ENCODE data around the gene PLXDC2. TPM values are rescaled to one million over a fixed set of nuclear protein-coding genes. Genes with fewer than 3 reads are reported as not detected.

PLXDC2 gene
- polyA plus RNA-seq, 1 of the 3 experiments (the other 2 are of a cell fraction) = 2.5 TPM

DNA sequence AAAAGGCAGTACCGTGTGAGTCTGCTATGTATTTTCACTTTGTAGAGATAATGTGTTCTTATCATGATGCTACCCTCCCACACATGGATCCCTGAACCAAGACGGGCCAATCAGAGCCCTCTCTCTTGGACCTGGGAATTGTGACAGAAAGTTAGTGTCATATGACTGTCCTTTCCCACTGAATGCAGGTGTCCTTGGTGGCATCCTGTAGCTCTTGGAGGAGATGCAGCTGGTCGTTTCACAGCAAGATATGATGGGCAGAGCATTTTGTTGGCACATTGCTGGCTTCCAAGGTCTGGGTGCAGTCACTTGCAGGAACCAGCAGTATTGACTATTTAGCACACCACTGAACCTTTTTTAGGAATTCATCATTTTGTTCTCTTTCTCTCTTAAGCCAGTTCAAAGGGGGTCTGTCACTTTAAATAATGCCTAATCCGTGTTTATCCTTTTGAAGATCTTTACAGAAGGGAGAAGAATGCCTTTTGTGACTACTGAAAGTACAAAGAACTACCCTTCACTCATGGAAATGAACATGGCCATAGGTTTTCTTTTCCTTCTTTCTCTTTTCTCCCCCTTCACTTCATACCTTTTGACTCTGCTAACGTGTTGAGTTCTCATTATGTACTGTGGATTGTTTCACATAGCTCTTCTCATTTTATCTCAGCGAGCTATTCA lies 125.1 kb downstream of the PLXDC2 start:
- ChIA-PET CTCF (interaction anchor here (0.7 to 1.7 kb wide), 3 partner anchors 10 to 17 kb away, joined by 3 to 4 read pairs (median 3); no protein-coding TSS in a partner anchor), POLR2A (no interaction called here)
- H2AFZ ChIP-seq (ENCODE audit: low read depth) = no peak overlapping the region
- no peaks in the 10 kb centered on the region for H3K9me3 ChIP-seq
- peaks cover 0 to 4% of the 10 kb centered on the region in 2 experiments; a peak in 2 of 4 replicates for H3K4me1 ChIP-seq (ENCODE audit: control insufficient read depth in 1 of 2, insufficient read depth in 2 of 2, low read depth in 1 of 2, low read length in 1 of 2)
- no peaks in the 10 kb centered on the region for H3F3A ChIP-seq (replicated peaks; ENCODE audit: insufficient read depth)
- H3K79me2 ChIP-seq (ENCODE audit: insufficient read depth) = no peaks in the 10 kb centered on the region
- DNase-seq = no peak
- no peak overlapping the region for H3K4me3 ChIP-seq (ENCODE audit: low read depth in 2 of 2, low read length in 1 of 2)
- TF ChIP-seq, protein P1, sequence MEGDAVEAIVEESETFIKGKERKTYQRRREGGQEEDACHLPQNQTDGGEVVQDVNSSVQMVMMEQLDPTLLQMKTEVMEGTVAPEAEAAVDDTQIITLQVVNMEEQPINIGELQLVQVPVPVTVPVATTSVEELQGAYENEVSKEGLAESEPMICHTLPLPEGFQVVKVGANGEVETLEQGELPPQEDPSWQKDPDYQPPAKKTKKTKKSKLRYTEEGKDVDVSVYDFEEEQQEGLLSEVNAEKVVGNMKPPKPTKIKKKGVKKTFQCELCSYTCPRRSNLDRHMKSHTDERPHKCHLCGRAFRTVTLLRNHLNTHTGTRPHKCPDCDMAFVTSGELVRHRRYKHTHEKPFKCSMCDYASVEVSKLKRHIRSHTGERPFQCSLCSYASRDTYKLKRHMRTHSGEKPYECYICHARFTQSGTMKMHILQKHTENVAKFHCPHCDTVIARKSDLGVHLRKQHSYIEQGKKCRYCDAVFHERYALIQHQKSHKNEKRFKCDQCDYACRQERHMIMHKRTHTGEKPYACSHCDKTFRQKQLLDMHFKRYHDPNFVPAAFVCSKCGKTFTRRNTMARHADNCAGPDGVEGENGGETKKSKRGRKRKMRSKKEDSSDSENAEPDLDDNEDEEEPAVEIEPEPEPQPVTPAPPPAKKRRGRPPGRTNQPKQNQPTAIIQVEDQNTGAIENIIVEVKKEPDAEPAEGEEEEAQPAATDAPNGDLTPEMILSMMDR (IDR thresholded peaks at IDR 0.05) = no peak
- no peak for TF ChIP-seq FOSL2 (IDR thresholded peaks at IDR 0.05; ENCODE audit: borderline replicate concordance, low read depth)
- no peak for TF ChIP-seq MXI1 (IDR thresholded peaks at IDR 0.05; ENCODE audit: low read depth, low read length)
- TF ChIP-seq, protein P2, sequence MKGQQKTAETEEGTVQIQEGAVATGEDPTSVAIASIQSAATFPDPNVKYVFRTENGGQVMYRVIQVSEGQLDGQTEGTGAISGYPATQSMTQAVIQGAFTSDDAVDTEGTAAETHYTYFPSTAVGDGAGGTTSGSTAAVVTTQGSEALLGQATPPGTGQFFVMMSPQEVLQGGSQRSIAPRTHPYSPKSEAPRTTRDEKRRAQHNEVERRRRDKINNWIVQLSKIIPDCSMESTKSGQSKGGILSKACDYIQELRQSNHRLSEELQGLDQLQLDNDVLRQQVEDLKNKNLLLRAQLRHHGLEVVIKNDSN (IDR thresholded peaks at IDR 0.05; ENCODE audit: borderline replicate concordance, low read depth) = no peak
- TF ChIP-seq SIN3A (IDR thresholded peaks at IDR 0.05; ENCODE audit: borderline replicate concordance, low read depth, low read length) = no peak
- TF ChIP-seq, protein P3, sequence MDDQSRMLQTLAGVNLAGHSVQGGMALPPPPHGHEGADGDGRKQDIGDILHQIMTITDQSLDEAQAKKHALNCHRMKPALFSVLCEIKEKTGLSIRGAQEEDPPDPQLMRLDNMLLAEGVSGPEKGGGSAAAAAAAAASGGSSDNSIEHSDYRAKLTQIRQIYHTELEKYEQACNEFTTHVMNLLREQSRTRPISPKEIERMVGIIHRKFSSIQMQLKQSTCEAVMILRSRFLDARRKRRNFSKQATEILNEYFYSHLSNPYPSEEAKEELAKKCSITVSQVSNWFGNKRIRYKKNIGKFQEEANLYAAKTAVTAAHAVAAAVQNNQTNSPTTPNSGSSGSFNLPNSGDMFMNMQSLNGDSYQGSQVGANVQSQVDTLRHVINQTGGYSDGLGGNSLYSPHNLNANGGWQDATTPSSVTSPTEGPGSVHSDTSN (IDR thresholded peaks at IDR 0.05) = no peak
- TF ChIP-seq RFX5 (IDR thresholded peaks at IDR 0.05; ENCODE audit: low read length) = no peak
- TF ChIP-seq FOXM1 (IDR thresholded peaks at IDR 0.05; ENCODE audit: low read depth) = no peak
- no peak for TF ChIP-seq YY1 (IDR thresholded peaks at IDR 0.05; ENCODE audit: low read depth)
- TF ChIP-seq, protein P4, sequence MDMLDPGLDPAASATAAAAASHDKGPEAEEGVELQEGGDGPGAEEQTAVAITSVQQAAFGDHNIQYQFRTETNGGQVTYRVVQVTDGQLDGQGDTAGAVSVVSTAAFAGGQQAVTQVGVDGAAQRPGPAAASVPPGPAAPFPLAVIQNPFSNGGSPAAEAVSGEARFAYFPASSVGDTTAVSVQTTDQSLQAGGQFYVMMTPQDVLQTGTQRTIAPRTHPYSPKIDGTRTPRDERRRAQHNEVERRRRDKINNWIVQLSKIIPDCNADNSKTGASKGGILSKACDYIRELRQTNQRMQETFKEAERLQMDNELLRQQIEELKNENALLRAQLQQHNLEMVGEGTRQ (IDR thresholded peaks at IDR 0.05; ENCODE audit: borderline replicate concordance, low read depth, low read length) = no peak
- TF ChIP-seq, protein P5, sequence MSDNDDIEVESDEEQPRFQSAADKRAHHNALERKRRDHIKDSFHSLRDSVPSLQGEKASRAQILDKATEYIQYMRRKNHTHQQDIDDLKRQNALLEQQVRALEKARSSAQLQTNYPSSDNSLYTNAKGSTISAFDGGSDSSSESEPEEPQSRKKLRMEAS (IDR thresholded peaks at IDR 0.05; ENCODE audit: low read depth) = no peak
- TF ChIP-seq TCF12 (IDR thresholded peaks at IDR 0.05) = no peak
- H3K9ac ChIP-seq = no peak overlapping the region
- H3K27ac ChIP-seq (ENCODE audit: low read depth in 2 of 2, low read length in 1 of 2) = no peak overlapping the region
- no peaks in the 10 kb centered on the region for H3K9me2 ChIP-seq
- no peaks in the 10 kb centered on the region for H3K27me3 ChIP-seq (ENCODE audit: insufficient read depth)
- no peak overlapping the region for H3K4me2 ChIP-seq
- H4K20me1 ChIP-seq (ENCODE audit: insufficient read depth) = no peaks in the 10 kb centered on the region
- H3K36me3 ChIP-seq (replicated peaks in 1 of 2; ENCODE audit: control insufficient read depth in 1 of 2, insufficient read depth in 2 of 2, low read length in 1 of 2) = no peaks in the 10 kb centered on the region
- WGBS (ENCODE audit: low lambda C conversion rate) = 58% methylated on average over 5 of the region's 6 CpGs

All from SK-N-SH (cell line).